ENCODE results near the gene TNS3. TPM values are rescaled to one million over a fixed set of nuclear protein-coding genes. Genes with fewer than 3 reads are reported as not detected.

TNS3 gene
- total RNA-seq, 1 experiment from 2014 or later = 143 TPM

DNA sequence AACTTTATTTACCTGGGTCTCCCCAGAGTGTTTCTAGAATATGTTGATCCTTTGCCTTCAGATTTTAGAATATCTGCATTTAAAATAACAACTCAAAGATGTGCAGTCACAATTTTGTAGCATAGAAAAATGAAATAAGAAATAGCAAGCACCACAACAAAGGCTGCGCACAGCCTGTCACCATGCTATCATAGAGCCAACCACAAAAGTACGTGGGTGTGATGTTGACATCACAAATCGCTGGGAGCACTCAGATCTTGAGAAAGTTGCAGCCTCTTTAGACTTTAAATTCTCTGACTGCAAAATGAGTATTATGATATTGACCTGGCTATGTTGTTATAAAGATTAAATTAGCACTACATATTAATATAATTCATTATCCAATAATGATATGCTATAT, 177.9 kb downstream of the TNS3 start:
- Histone ChIP-seq H3K27ac (no peak overlapping the region), H3K4me1 (replicated peaks; ENCODE audit: insufficient read depth) (no peaks in the 10 kb centered on the region), H4K20me1 (ENCODE audit: insufficient read depth) (peaks cover 72% of the 10 kb centered on the region), H3K4me3 (no peak overlapping the region), H3K27me3 (ENCODE audit: insufficient read depth, low read depth) (no peaks in the 10 kb centered on the region), H3K4me2 (no peak overlapping the region), H3K79me2 (ENCODE audit: low read depth) (0 out of 2 replicates have a peak, but pooled peaks cover 25% of the 10 kb centered on the region), H3K36me3 (ENCODE audit: low read depth) (peaks cover 54% of the 10 kb centered on the region), H3K9me2 (ENCODE audit: insufficient read depth) (no peaks in the 10 kb centered on the region), H3K9me3 (ENCODE audit: insufficient read depth, low read depth) (no peaks in the 10 kb centered on the region), H2AFZ (no peak overlapping the region), H3F3A (ENCODE audit: insufficient read depth, low read depth) (peaks cover 47% of the 10 kb centered on the region)
- no peak for TF ChIP-seq EZH2 (IDR thresholded peaks at IDR 0.05; ENCODE audit: low read depth)
- TF ChIP-seq, protein P1, sequence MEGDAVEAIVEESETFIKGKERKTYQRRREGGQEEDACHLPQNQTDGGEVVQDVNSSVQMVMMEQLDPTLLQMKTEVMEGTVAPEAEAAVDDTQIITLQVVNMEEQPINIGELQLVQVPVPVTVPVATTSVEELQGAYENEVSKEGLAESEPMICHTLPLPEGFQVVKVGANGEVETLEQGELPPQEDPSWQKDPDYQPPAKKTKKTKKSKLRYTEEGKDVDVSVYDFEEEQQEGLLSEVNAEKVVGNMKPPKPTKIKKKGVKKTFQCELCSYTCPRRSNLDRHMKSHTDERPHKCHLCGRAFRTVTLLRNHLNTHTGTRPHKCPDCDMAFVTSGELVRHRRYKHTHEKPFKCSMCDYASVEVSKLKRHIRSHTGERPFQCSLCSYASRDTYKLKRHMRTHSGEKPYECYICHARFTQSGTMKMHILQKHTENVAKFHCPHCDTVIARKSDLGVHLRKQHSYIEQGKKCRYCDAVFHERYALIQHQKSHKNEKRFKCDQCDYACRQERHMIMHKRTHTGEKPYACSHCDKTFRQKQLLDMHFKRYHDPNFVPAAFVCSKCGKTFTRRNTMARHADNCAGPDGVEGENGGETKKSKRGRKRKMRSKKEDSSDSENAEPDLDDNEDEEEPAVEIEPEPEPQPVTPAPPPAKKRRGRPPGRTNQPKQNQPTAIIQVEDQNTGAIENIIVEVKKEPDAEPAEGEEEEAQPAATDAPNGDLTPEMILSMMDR (conservative IDR thresholded peaks at IDR 0.05) = no peak
- ChIA-PET CTCF (no interaction called here), POLR2A (ENCODE audit: unreplicated experiment) (no interaction called here)
- no peak for DNase-seq
- BruUV-seq (replicated peaks) = no TSS peak
- intact Hi-C loops (cut with micrococcal nuclease; ENCODE audit: unreplicated experiment) = loop anchor here (10.0 kb wide), 1 partner anchor 139 kb away; no protein-coding TSS in a partner anchor

DNA sequence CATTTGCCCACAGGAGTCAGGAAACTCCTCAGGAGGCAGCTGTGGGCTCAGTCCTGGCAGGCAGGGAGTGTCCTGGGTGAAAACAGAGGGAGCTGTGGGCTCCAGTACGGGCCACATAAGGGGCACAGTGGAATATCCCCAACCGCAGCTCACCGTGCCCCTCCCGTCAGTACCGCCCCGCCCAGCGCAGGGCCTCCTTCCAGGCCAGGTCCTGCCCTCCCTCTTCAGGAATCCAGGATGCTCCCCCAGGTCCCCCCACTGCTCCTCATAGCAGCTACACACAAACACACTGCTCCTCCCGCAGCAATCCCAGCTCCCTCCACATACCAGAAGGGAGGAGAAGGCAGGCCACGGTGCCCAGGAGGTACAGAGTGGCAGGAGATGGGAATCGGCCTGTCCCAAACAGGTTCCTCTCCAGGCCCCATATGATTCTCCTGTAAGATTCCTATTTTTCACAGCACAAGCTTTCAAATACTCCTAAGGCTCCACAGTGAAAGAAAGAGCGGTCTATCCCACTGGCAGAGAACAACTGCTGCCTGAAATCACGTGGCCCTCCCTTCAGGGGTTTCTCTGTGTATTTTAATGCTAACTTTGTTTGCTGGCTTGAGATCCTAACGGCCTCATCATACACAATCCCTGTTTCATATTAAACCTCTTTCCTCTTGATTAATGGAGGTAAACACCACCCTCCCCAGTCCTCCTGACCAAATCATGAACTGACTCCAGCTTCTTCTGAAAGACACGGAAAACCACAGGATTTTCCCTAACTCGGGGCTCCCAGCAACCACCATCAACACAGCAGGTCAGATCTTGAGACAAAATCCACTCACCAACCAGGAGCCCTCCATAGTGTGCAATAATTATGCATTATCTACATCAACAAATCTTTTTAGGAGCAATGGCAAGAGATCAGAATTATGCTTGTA, 178.7 kb downstream of the TNS3 start:
- intact Hi-C loops (cut with micrococcal nuclease; ENCODE audit: unreplicated experiment) = loop anchor here (10.0 kb wide), 1 partner anchor 138 kb away; no protein-coding TSS in a partner anchor
- H3K36me3 ChIP-seq (ENCODE audit: low read depth) = peaks cover 56% of the 10 kb centered on the region
- no TSS peak for BruUV-seq (replicated peaks)
- H3K27ac ChIP-seq = no peak overlapping the region
- no peaks in the 10 kb centered on the region for H3K9me3 ChIP-seq (ENCODE audit: insufficient read depth, low read depth)
- no peak overlapping the region for H2AFZ ChIP-seq
- H3K4me1 ChIP-seq (replicated peaks; ENCODE audit: insufficient read depth) = no peaks in the 10 kb centered on the region
- H3K4me3 ChIP-seq = no peak overlapping the region
- TF ChIP-seq, protein P1 (conservative IDR thresholded peaks at IDR 0.05) = no peak
- TF ChIP-seq EZH2 (IDR thresholded peaks at IDR 0.05; ENCODE audit: low read depth) = no peak
- ChIA-PET CTCF (no interaction called here), POLR2A (ENCODE audit: unreplicated experiment) (no interaction called here)
- H3F3A ChIP-seq (ENCODE audit: insufficient read depth, low read depth) = peaks cover 46% of the 10 kb centered on the region
- no peak for DNase-seq
- no peaks in the 10 kb centered on the region for H3K9me2 ChIP-seq (ENCODE audit: insufficient read depth)
- 0 out of 2 replicates have a peak, but pooled peaks cover 30% of the 10 kb centered on the region for H3K79me2 ChIP-seq (ENCODE audit: low read depth)
- peaks cover 72% of the 10 kb centered on the region for H4K20me1 ChIP-seq (ENCODE audit: insufficient read depth)
- H3K4me2 ChIP-seq = no peak overlapping the region
- no peaks in the 10 kb centered on the region for H3K27me3 ChIP-seq (ENCODE audit: insufficient read depth, low read depth)

DNA sequence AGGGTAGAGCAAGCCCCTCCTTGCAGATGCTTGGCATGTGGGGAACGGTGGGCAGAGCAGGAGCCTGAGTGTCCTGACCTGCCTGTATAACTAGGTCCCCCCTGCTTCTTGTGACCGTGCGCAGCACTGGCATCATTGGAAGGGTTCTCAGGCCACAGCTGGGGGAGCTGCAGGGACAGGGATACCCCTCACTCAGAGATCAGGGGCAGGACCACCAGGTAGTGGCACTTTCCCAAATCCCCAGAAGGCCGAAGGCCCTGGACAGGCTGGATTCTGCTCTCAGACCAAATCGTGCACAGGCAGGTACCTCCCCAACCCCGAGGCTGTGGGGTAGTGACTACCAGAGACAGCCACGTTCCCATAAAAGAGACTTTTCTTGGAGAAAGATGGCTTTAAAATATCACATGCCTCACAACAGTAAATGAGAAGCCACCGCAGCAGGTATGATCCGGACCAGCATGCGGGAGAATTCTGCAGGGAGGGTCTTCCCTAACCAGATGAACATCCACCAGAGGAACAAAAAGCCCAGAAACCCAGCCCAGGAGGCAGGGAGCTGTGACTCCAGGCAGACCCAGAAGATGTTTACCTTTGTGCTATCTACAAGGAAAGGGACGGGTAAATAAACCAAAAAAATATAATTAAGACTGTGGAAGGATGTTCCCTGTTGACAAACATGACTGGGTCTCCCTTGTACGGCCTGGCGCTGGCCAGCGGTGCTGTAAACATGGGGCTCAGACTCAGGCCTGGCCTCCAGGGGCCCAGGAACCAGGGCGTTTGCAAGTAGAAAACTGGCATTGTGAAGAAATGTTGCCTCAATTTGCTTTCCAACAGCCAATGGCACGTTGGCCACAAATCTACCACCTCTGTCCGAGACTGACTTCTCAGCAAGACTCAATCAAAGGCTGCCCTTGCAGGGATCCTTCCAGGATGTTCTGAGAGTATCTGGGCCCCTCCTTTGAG, 180.0 kb downstream of the TNS3 start:
- Histone ChIP-seq H3F3A (ENCODE audit: insufficient read depth, low read depth) (peaks cover 41% of the 10 kb centered on the region), H3K27ac (no peak overlapping the region), H3K36me3 (ENCODE audit: low read depth) (peaks cover 65% of the 10 kb centered on the region), H3K9me2 (ENCODE audit: insufficient read depth) (no peaks in the 10 kb centered on the region), H3K9me3 (ENCODE audit: insufficient read depth, low read depth) (no peaks in the 10 kb centered on the region), H3K4me1 (replicated peaks; ENCODE audit: insufficient read depth) (no peaks in the 10 kb centered on the region), H4K20me1 (ENCODE audit: insufficient read depth) (peaks cover 73% of the 10 kb centered on the region), H3K27me3 (ENCODE audit: insufficient read depth, low read depth) (no peaks in the 10 kb centered on the region), H3K4me3 (no peak overlapping the region), H2AFZ (no peak overlapping the region), H3K4me2 (no peak overlapping the region), H3K79me2 (ENCODE audit: low read depth) (peaks cover 34% of the 10 kb centered on the region; the same call in 1 of the 2 replicates)
- intact Hi-C loops (cut with micrococcal nuclease; ENCODE audit: unreplicated experiment) = loop anchor here (10.0 kb wide), 1 partner anchor 137 kb away; no protein-coding TSS in a partner anchor
- BruUV-seq (replicated peaks) = no TSS peak
- CTCF ChIA-PET = no interaction called here
- TF ChIP-seq, protein P1 (conservative IDR thresholded peaks at IDR 0.05) = no peak
- no peak for TF ChIP-seq EZH2 (IDR thresholded peaks at IDR 0.05; ENCODE audit: low read depth)
- no peak for DNase-seq
- POLR2A ChIA-PET (ENCODE audit: unreplicated experiment) = no interaction called here
